Body of pancreas (tissue), 4 donors: ENCODE results near the gene KRTAP20-2. TPM values are rescaled to one million over a fixed set of nuclear protein-coding genes. Genes with fewer than 3 reads are reported as not detected.

Experiments used
- ATAC-seq: fragments of 150-250 bp; one replicate; pipeline ENCODE4 v1.9.1; 2016
- DNase-seq, 4 donors: peaks; one replicate each; pipeline ENCODE4 v3.0.0-alpha.2; 2019
- H3K27ac ChIP-seq, 4 donors: fragments of 200-600 bp; sonication (generic); 1 replicate in 3 of 4; 2 replicates in 1 of 4; pipeline versions ENCODE4 v1.5.1 to v1.6.1; 2016 to 2019; ENCODE audit warnings: mild to moderate bottlenecking in 1 of 4, mixed read lengths in 1 of 4, moderate library complexity in 1 of 4
- H3K27me3 ChIP-seq, 2 donors: fragments of 200-600 bp; sonication (generic); one replicate each; pipeline ENCODE4 v1.6.0; 2016; ENCODE audit warnings: mild to moderate bottlenecking in 1 of 2
- H3K36me3 ChIP-seq, 2 donors: fragments of 200-600 bp; sonication (generic); replicated peaks in 1 of 2; 2 replicates each; pipeline ENCODE4 v1.5.1; 2016; ENCODE audit warnings: low read depth in 2 of 2; ENCODE audit not compliant: insufficient read depth in 1 of 2
- H3K4me1 ChIP-seq: fragments of 200-600 bp; sonication (generic); one replicate; pipeline ENCODE4 v1.6.0; 2016
- H3K4me3 ChIP-seq, 2 donors: fragments of 200-600 bp; sonication (generic); 1 replicate in 1 of 2; 2 replicates in 1 of 2; pipeline ENCODE4 v1.5.1; 2016 to 2019
- H3K9me3 ChIP-seq, 3 donors: fragments of 200-600 bp; sonication (generic); 1 replicate in 2 of 3; 2 replicates in 1 of 3; pipeline ENCODE4 v1.5.1; 2016
- POLR2A ChIP-seq, 3 donors: fragments of 450-650 bp; IDR thresholded peaks; one replicate each; pipeline ENCODE4 v1.6.1; 2016; ENCODE audit warnings: antibody characterized with exemption in 3 of 3, mild to moderate bottlenecking in 2 of 3
- WGBS, 2 donors: methylation state at CpG; one replicate each; pipeline ENCODE4 v1.1.5; 2017; 5-methylcytosine and 5-hydroxymethylcytosine counted together
- intact Hi-C: fragments of 100-400 bp; cut with DNase I; formaldehyde crosslinking; loops from one replicate; pipeline ENCODE4 v1.15.1; 2023
- total RNA-seq, 2 donors: library from RNA; depleted of rRNA; stranded (reverse); fragments of >200 nt; gene quantifications; one replicate each; pipeline ENCODE4 v1.1.0, GENCODE V29; 2016
- TF ChIP-seq, protein P1 (sequence below), 7 experiments: fragments of 450-650 bp in 4 of 7; fragments of 200-600 bp in 3 of 7; sonication (generic) in 3 of 7; IDR thresholded peaks; one replicate each; pipeline ENCODE4 v1.5.1; 2016 to 2019; ENCODE audit warnings: antibody characterized with exemption in 7 of 7

KRTAP20-2 gene
- total RNA-seq, 2 donors from 2014 or later, result not detected

DNA sequence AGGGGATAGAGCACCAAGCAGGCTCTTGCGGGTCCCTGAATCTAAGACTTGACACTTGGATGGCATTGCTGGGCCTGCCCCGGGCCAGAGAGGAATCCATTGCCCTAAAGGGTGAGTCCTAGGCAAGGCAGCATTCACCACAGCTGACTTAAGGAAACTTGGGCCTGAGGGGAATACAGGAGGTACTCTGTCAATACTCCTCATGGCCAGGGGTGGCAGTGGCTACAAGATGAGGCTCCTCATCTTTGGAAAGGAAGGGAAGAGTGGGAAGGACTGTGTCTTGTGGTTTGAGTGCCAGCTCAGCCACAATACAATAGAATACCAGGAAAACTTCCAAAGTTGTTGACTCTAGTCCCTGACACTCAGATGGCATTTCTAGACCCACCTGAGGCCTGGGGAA, 29.0 kb upstream of the KRTAP20-2 start:
- Histone ChIP-seq H3K4me3 (no peak overlapping the region), H3K27me3 (no peaks in the 10 kb centered on the region), H3K27ac (no peak overlapping the region), H3K36me3 (no peaks in the 10 kb centered on the region), H3K4me1 (no peaks in the 10 kb centered on the region), H3K9me3 (no peaks in the 10 kb centered on the region)
- ATAC-seq, result no peak
- no peak for DNase-seq
- intact Hi-C loops, result no loop called here
- WGBS, 2 donors, result 86 to 88% methylated on average over 2 of the region's 2 CpGs
- TF ChIP-seq, protein P1, sequence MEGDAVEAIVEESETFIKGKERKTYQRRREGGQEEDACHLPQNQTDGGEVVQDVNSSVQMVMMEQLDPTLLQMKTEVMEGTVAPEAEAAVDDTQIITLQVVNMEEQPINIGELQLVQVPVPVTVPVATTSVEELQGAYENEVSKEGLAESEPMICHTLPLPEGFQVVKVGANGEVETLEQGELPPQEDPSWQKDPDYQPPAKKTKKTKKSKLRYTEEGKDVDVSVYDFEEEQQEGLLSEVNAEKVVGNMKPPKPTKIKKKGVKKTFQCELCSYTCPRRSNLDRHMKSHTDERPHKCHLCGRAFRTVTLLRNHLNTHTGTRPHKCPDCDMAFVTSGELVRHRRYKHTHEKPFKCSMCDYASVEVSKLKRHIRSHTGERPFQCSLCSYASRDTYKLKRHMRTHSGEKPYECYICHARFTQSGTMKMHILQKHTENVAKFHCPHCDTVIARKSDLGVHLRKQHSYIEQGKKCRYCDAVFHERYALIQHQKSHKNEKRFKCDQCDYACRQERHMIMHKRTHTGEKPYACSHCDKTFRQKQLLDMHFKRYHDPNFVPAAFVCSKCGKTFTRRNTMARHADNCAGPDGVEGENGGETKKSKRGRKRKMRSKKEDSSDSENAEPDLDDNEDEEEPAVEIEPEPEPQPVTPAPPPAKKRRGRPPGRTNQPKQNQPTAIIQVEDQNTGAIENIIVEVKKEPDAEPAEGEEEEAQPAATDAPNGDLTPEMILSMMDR (IDR thresholded peaks at IDR 0.05), result no peak
- TF ChIP-seq POLR2A (IDR thresholded peaks at IDR 0.05), result no peak

DNA sequence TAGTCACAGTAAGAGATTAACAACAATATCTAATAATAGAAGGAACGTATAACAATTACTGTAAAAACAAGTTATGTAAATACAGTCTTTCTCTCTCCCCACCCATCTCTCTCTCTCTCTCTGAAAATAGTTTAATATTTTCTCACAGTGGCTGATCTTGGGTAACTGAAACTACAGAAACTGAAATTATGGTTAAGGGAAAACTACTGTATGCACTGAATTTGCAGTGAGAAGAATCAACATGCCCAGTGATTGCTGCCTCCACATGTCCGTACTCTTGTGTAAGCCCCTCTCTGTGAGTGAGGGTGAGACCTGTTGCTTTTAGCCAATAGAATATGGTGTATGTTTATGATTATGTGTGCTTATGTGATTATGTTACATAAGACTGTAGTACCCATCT, 22.9 kb upstream of the KRTAP20-2 start:
- no peak overlapping the region for H3K4me3 ChIP-seq
- no peaks in the 10 kb centered on the region for H3K4me1 ChIP-seq
- intact Hi-C loops, result no loop called here
- no peaks in the 10 kb centered on the region for H3K27me3 ChIP-seq
- WGBS, 2 donors, result 60 to 67% methylated on average over 2 of the region's 2 CpGs
- ATAC-seq, result no peak
- DNase-seq, result no peak
- H3K36me3 ChIP-seq, result no peaks in the 10 kb centered on the region
- no peak overlapping the region for H3K27ac ChIP-seq
- TF ChIP-seq, protein P1 (IDR thresholded peaks at IDR 0.05), result no peak
- TF ChIP-seq POLR2A (IDR thresholded peaks at IDR 0.05), result no peak
- H3K9me3 ChIP-seq, result no peaks in the 10 kb centered on the region

DNA sequence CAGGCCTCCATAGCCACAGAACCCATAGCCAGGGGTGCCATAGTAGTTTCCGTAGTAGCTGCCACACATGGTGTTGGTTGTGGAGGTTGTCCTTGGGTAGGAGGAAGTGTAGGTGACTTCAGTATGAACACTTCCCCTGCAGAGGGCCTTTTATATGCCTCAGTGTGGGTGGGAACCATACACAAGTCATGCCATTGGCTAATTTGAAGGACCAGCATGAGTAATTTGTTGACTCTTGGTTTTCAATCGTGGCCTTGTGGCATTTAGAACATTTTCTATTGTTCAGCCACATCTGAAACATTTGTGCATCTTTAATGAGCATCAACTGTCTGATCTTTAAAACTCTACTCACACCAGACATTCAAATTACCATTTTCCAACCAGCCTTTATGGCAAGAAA, 21.2 kb upstream of the KRTAP20-2 start, which contains the start of gene KRTAP6-1:
TSS of gene KRTAP6-1 (minus strand) at position 95 of the 400 bp plus-strand sequence. CDS start at position 69, 26 bp downstream.
- Histone ChIP-seq H3K27me3 (no peaks in the 10 kb centered on the region), H3K4me3 (no peak within 1 kb of the TSS), H3K27ac (no peak within 1 kb of the TSS), H3K36me3 (no peaks in the 10 kb centered on the region), H3K9me3 (no peaks in the 10 kb centered on the region), H3K4me1 (no peaks in the 10 kb centered on the region)
- DNase-seq (no peak), ATAC-seq (no peak)
- 50 to 65% methylated on average over 2 of the region's 2 CpGs for WGBS, 2 donors
- intact Hi-C loops, result no loop called here
- no peak for TF ChIP-seq POLR2A (IDR thresholded peaks at IDR 0.05)
- TF ChIP-seq, protein P1 (IDR thresholded peaks at IDR 0.05), result no peak

DNA sequence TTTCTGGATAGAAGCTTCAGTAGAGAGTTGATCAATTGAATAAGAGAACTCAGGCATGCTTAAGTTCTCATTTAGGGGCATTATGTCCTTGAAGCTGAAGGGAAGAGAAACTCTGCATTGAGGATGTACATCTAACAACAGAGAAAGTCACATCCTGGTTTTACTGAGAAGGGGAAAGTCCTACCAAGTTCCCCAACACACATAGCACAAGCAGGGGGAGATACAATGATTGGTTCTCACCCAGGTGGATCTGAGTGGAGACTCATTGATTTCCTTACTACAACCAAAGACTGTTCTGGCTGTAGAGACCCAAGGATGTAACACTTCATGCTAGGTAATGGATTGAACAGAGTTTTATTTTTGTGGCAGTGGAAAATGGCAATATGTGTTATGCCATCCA, 19.8 kb upstream of the KRTAP20-2 start:
- no peaks in the 10 kb centered on the region for H3K4me1 ChIP-seq
- intact Hi-C loops, result no loop called here
- ATAC-seq (no peak), DNase-seq (no peak)
- H3K4me3 ChIP-seq, result no peak overlapping the region
- TF ChIP-seq, protein P1 (IDR thresholded peaks at IDR 0.05), result no peak
- TF ChIP-seq POLR2A (IDR thresholded peaks at IDR 0.05), result no peak
- no peaks in the 10 kb centered on the region for H3K9me3 ChIP-seq
- no peak overlapping the region for H3K27ac ChIP-seq
- H3K36me3 ChIP-seq, result no peaks in the 10 kb centered on the region
- no peaks in the 10 kb centered on the region for H3K27me3 ChIP-seq

DNA sequence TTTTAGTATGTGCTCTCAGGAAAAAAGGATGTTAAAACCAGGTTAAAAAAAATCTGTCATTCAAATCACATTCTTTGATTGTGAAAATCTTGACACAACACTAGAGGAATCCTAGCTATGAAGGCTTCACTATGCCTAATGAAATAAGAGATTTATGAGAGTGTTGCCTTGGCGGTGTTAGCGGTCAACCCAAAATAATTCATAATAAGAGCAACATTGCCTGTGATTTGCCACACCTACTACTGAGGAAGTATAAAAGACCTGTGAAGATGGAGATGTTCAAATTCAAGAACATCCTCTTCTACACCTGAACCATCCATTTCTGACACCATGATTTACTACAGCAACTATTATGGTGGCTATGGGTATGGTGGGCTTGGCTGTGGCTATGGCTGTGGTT, 18.9 kb upstream of the KRTAP20-2 start, which contains the start of gene KRTAP20-1:
TSS of gene KRTAP20-1 (plus strand) at position 301 of the 400 bp plus-strand sequence. CDS start at position 331, 30 bp downstream.
- no peaks in the 10 kb centered on the region for H3K36me3 ChIP-seq
- WGBS, 2 donors, result 76 to 94% methylated on average over 2 of the region's 2 CpGs
- H3K4me1 ChIP-seq, result no peaks in the 10 kb centered on the region
- H3K27me3 ChIP-seq, result no peaks in the 10 kb centered on the region
- DNase-seq, result no peak
- TF ChIP-seq, protein P1 (IDR thresholded peaks at IDR 0.05), result no peak
- TF ChIP-seq POLR2A (IDR thresholded peaks at IDR 0.05), result no peak
- no peaks in the 10 kb centered on the region for H3K9me3 ChIP-seq
- H3K4me3 ChIP-seq, result no peak within 1 kb of the TSS
- H3K27ac ChIP-seq, result no peak within 1 kb of the TSS
- intact Hi-C loops, result no loop called here
- ATAC-seq, result no peak
